HG03521 (cell line): ENCODE measurements around the gene TRPC6.
"Not testable (repeated sequence)": the region's sequence is repeated elsewhere in the genome, so short reads cannot be mapped to it uniquely, and the experiment has no call there.

ENCODE experiments used
- ATAC-seq: cut with Tn5 transposase; IDR thresholded peaks from one replicate; pipeline ENCODE4 v1.9.1; 2021; ENCODE audit warnings: mild to moderate bottlenecking, moderate library complexity; ENCODE audit not compliant: unreplicated experiment

The TRPC6 gene

GRCh38 chr11:101523193-101523592 lies 60.6 kb downstream of the TRPC6 start:
- ATAC-seq, result no peak

GRCh38 chr11:101521821-101522220 lies 62.0 kb downstream of the TRPC6 start:
- no peak for ATAC-seq

- no peak for ATAC-seq
These were observed 67.3 kb downstream of the TRPC6 start for GRCh38 chr11:101516546-101516945.

GRCh38 chr11:101511065-101511464 lies 72.7 kb downstream of the TRPC6 start:
- ATAC-seq, result no peak

- ATAC-seq, result no peak
These were observed 73.2 kb downstream of the TRPC6 start for GRCh38 chr11:101510591-101510990.

GRCh38 chr11:101509922-101510321 lies 73.9 kb downstream of the TRPC6 start:
- ATAC-seq, result no peak

GRCh38 chr11:101508370-101508769 lies 75.4 kb downstream of the TRPC6 start:
- ATAC-seq, result no peak

GRCh38 chr11:101498891-101499290 lies 84.9 kb downstream of the TRPC6 start:
- no peak for ATAC-seq

GRCh38 chr11:101497291-101497690 lies 86.5 kb downstream of the TRPC6 start:
- ATAC-seq, result no peak

- ATAC-seq, result no peak
These were observed 96.0 kb downstream of the TRPC6 start for GRCh38 chr11:101487775-101488174.

- ATAC-seq, result no peak
These were observed 101.2 kb downstream of the TRPC6 start for GRCh38 chr11:101482556-101483124.

- no peak for ATAC-seq
These were observed 105.0 kb downstream of the TRPC6 start for GRCh38 chr11:101478587-101479369.

GRCh38 chr11:101477926-101478325 lies 105.9 kb downstream of the TRPC6 start:
- ATAC-seq, result no peak

GRCh38 chr11:101476191-101476590 lies 107.6 kb downstream of the TRPC6 start:
- ATAC-seq, result no peak

- ATAC-seq, result no peak
These were observed 108.1 kb downstream of the TRPC6 start for GRCh38 chr11:101475699-101476098.

GRCh38 chr11:101474666-101475065 lies 109.1 kb downstream of the TRPC6 start:
- no peak for ATAC-seq

- no peak for ATAC-seq
These were observed 112.8 kb downstream of the TRPC6 start for GRCh38 chr11:101470881-101471520.

- ATAC-seq, result no peak
These were observed 113.4 kb downstream of the TRPC6 start for GRCh38 chr11:101470419-101470818.

- ATAC-seq, result no peak
These were observed 117.5 kb downstream of the TRPC6 start for GRCh38 chr11:101466352-101466751.

- ATAC-seq, result not testable (repeated sequence)
These were observed 119.4 kb downstream of the TRPC6 start for GRCh38 chr11:101464388-101464787.

- no peak for ATAC-seq
These were observed 124.8 kb downstream of the TRPC6 start for GRCh38 chr11:101459020-101459419.

GRCh38 chr11:101458161-101458560 lies 125.6 kb downstream of the TRPC6 start:
- no peak for ATAC-seq
